HG03354 (cell line): Measurements from ENCODE around the gene INSM1.

Experiments
- ATAC-seq: cut with Tn5 transposase; IDR thresholded peaks from one replicate; pipeline ENCODE4 v1.9.1; 2021; ENCODE audit warnings: mild to moderate bottlenecking; ENCODE audit not compliant: unreplicated experiment, poor library complexity, severe bottlenecking

Gene INSM1

DNA sequence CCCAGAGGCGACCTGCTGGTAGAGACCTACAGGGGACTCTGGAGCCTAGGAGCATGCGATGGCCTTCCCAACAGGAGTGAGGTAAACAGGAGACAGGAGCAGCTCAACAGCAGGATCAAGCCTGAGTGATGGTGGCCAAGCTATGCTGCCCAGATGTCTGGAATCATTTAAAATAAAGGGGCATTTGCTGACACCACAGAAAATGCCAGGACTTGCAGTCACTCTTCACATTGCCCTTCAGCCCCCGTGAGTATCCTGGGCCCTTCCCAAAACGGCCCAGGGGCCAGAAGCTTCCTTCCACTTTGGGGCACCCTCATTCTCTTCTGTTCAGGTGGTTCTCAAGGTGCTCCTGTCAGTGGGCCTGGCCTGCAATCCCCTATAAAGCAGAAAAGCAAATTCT lies 23.2 kb downstream of the INSM1 start:
- no peak for ATAC-seq

DNA sequence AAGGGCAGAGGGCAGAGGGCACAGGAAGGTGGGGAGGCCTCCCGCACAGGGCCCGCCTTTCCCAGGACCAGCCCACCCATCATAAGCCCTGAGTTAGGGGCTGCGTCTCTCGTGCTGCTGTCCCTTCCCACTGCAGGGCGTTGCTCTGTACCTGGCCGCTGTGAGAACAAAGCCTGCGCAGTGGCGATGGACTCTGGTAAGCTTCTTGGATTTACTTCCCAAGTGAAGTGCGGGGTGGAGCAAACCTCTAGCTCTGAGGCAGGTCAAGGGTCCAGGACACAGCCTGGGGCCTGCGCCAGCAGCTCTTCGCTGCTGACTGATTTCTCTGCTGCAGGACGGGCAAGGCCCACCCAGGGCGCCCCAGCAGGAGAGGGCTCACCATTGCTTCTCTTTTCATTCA lies 23.9 kb downstream of the INSM1 start:
- ATAC-seq: no peak

GRCh38 chr20:20393207-20394120 lies 25.6 kb downstream of the INSM1 start:
- ATAC-seq: no peak

DNA sequence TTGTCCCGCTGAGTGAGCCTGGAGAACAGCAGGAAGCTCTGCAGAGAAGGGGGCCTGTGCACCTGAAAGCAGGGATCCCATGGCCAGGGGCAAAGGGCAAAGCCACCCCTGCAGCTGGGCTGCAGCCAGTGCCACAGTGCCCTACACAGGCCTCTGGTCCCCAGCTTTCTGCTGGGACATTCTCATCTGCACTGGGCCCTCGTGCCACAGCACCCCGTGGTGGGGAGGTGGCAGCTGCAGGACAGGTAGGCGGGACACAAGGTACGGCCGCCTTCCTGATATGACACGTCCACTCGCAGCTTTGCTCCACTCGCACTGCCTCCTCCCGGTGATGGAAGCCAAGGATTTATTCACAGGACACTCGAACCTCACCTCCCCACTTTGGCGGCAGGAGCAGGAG lies 27.2 kb downstream of the INSM1 start:
- no peak for ATAC-seq

DNA sequence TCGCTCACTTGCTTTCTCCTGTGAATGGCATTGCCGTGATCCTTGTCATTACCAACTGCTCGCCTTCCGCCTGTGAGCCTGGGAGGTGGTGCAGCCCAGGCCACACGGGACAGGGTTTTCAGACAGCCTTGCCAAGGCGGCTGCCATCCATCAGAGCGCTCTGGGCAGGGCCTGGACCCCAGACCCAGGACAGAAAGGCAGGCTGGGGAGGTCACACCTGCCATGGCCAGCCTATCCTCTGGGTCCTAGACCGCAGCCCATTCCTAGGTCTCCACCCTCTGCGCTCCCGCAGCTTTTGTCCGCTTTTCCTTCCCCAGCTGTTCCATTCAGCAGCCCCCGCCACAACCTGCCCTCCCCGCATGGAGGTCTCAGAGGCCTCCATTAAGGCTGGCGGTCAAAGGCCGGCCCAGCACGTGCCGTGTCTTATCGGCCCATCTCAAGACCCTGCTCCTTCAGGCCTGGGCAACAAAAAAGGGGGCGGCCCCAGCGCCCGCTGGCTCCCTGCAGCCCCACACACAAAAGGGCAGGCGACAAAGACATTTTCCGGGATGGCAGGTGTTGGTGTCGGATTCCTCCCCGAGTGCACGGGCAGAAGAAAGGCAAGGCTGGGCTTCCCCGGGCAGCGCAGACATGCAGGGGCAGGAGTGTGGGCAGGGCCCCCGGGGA lies 28.1 kb downstream of the INSM1 start:
- ATAC-seq: no peak

- no peak for ATAC-seq
These were observed 28.9 kb downstream of the INSM1 start for GRCh38 chr20:20396794-20397193.

GRCh38 chr20:20398123-20398522 lies 30.2 kb downstream of the INSM1 start:
- no peak for ATAC-seq

DNA sequence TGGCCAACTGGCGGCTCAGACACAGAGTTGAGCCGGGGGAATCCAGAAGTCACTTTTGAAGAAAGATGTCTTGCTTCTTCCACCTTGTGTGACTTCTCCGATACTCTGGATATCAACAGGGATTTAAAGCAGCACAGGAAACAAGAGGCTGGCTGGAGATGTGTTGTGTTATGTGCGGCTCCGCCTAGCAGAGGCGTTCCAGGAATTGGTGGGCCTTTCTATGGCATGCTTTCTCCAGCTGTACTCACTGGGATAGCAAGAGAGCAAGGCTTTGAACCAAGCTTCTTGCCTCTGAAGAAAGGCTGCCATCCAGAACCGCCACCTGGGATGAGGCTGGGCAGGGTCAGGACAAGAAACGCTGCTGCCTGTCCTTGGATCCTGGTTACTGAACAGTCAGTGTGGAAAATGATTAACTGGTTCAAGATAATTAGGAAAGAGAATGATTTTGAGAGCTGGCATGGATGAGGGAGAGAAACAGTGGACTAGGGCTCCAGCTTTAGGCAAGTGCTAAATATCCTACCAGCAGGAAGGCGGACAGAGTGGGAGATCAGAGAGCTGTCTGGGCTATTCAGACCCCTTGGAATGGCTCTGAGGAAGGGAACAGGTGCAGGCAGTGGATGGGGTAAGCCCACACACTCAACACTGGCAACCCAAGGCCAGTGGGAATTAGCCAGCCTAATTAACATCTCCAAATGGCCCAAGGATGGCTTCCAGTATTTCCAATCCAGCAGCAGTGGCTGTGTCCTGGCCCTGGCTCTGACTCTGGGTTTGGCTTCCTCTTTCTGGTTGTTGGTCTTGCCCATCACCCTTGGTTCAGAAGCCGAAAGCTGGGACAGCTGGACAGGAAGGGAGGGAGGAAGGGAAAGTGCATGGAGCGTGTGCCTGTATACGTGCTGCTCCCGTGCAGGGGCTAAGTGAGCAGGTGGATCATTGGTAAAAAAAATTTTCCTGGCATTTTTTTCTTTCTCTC lies 31.9 kb downstream of the INSM1 start:
- no peak for ATAC-seq

DNA sequence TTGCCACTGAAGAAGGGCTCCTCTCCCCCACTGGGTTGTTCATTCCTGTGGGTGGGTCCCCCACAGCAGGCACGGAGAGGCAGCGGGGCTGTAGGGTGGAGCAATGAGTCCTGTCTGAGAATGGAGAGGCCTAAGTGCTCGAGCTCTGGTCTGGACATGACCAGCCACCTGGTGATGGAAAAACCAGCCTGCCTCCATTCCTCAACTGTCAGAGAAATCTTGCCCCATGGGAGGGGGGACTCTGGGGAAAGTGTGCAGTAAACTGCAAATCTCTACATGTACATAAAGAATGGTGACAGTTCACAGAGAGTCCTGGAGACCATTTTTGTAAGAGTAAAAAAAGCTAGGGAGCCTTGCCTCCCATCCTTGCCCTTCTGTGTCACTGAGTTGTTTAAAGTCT lies 34.1 kb downstream of the INSM1 start:
- ATAC-seq: no peak

DNA sequence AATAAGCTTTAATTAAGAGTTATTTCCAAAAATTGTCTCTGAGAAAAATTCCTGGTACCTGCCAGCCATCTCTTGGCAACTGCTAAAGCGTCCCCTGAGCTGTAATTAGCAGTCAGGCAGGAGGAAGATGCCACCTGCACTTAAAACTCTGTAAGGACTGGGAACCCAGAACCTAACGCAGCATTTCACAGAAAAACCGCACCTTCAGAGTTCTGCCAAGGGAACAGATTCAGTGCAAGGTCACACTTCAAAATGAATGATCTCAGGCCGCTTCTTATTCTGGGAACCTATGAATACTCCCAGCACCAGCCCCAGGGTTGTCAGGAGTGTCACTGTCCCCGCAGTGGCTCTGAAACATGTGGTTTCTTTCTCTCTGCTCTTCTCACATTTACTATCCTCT lies 36.7 kb downstream of the INSM1 start:
- no peak for ATAC-seq

DNA sequence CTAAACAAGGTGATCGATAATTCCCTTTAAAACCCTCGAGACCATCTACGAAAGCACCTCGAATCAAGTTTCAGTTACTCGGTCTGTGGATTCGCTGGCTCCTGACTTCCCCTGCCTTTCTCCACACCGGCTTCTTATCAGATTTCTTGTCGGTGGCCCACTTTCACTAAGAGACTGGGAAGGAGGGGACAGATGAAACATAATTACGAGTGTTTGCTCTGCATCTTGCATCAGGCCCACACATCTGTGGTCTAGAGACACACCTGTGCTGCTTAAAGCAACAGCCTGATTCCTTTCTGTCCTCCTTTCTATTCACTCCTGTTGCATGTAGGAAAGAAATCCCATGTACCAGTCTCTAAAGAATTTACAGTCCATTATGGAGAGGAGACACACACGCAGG lies 37.7 kb downstream of the INSM1 start:
- no peak for ATAC-seq

- no peak for ATAC-seq
These were observed 38.4 kb downstream of the INSM1 start for GRCh38 chr20:20406306-20406705.

- no peak for ATAC-seq
These were observed 40.2 kb downstream of the INSM1 start for GRCh38 chr20:20407891-20408805.

GRCh38 chr20:20409331-20409730 lies 41.4 kb downstream of the INSM1 start:
- ATAC-seq: no peak

GRCh38 chr20:20410678-20411077 lies 42.8 kb downstream of the INSM1 start:
- no peak for ATAC-seq

- no peak for ATAC-seq
These were observed 43.5 kb downstream of the INSM1 start for GRCh38 chr20:20411402-20411801.

- no peak for ATAC-seq
These were observed 43.9 kb downstream of the INSM1 start for GRCh38 chr20:20411836-20412235.

DNA sequence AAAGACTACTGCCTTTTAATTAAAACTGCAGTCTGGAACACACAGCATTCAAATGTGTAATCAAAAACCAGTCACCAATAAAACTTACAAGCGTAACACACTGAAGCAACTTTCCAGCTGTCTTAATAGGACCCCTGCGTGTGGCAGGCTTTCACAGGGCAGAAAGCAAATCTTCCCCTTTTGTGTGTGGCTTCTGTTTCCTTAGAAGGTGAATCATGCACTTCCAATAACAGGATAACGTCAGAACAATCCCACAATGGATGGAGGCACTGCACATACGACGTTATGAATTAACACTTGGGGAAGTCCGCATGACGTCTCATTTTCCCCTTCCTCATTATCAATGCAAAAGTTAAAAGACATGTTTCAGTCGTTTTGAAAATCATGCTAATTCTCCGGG lies 44.8 kb downstream of the INSM1 start:
- ATAC-seq: no peak

- no peak for ATAC-seq
These were observed 45.9 kb downstream of the INSM1 start for GRCh38 chr20:20413810-20414281.
